NCI-H146 treated with DMSO at 0.1 percent for 48 hours (cell line): Measurements from ENCODE around the gene PLCB4.
A peak's percentile ranks its signal among the peaks of the same experiment; 100 is the strongest.
"Not testable (repeated sequence)": the region's sequence is repeated elsewhere in the genome, so short reads cannot be mapped to it uniquely, and the experiment has no call there.

Source experiments
- DNase-seq: peaks from one replicate; lab custom pipeline; 2025; ENCODE audit not compliant: unreplicated experiment; lab: John Stamatoyannopoulos, UW

PLCB4 gene

GRCh38 chr20:9348747-9349146 lies 279.9 kb downstream of the PLCB4 start:
- no peak for DNase-seq

DNA sequence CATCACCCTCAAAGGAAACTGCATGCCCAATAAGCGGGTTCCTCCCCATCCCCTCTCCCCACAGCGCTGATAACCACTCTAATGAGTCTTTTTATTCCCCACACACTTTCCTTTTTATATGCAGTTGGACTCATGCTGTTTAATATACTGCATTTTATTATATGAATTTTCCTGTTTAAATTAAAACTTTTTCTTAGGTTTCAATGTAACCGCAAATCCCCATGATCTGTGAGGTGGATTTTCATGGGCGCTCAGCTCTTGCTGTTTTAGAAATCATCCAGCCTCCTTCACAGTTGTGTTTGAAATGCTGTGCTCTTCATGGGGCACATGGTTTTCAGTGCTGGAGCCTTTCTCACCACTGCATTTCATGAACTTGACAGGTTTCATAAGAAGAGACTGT lies 280.4 kb downstream of the PLCB4 start:
- no peak for DNase-seq

DNA sequence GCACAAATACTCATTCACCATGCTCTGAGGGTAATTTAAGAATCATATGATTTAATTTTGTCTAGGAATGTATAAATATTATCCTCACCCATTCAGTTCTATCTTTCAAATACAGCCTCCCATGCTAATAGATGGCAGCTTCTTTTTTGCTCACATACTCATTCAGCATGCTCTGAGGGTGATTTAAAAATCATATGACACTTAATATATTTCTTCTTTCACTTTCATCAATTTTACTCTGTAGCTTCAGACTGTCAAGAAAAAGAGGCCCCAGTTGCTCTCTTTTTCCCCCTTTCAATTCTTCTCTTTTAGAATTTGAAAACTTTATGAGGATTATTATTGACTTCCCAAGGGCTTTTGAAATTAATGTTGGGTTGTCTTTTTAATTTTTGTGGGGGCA lies 283.9 kb downstream of the PLCB4 start:
- DNase-seq, result no peak

DNA sequence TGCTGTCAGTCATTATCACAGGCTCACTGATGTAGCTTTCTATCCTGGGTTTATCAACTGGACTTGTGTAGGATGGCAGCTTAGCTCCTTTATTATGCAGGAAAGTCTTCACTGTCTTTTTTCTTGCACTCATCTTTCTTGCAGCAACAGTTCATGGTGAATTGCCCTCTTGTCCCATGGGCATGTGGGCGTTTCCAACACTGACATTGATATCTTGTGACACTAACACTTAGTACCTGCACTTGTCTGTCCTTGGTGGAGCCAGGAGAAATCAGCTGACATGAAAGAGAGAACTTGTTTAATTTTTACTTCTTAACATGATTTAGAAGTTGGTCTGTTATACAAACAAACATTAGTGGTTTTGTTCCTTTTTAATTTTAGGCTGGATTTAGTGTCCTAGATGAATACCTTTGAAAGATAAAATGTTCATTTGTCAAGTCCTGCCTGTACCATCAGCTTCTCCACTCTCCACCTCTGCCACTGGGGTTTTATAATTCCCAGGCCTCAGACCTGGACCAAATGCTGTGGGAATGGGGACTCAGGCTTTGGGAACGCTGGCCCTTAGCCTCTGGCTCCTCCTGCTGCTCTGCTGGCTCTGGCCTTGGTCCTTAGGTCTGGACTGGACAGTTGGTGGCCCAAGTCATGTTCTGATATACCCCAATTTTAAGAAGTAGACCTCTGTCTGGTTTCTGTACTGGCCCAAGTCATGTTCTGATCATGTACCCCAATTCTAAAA lies 284.5 kb downstream of the PLCB4 start:
- no peak for DNase-seq

DNA sequence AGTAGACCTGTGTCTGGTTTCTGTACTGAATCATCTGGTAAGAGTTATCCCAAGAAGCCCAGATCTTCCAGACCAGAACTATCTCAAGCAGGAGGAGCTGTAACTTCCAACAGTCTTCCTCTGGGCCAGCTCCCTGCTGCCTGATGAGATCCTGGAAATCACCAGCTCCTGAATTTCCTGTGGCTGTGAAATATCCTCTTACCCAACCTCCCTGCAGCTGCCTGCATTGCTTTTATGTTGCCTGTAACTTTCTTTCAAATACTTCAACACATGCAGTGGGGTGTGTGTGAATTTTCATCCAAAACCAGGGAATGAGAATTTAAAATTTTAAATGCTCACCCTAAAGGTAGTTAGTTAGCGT lies 285.0 kb downstream of the PLCB4 start:
- no peak for DNase-seq

- no peak for DNase-seq
Measured at GRCh38 chr20:9354579-9354978, 285.7 kb downstream of the PLCB4 start.

GRCh38 chr20:9358001-9358400 lies 289.1 kb downstream of the PLCB4 start:
- no peak for DNase-seq

DNA sequence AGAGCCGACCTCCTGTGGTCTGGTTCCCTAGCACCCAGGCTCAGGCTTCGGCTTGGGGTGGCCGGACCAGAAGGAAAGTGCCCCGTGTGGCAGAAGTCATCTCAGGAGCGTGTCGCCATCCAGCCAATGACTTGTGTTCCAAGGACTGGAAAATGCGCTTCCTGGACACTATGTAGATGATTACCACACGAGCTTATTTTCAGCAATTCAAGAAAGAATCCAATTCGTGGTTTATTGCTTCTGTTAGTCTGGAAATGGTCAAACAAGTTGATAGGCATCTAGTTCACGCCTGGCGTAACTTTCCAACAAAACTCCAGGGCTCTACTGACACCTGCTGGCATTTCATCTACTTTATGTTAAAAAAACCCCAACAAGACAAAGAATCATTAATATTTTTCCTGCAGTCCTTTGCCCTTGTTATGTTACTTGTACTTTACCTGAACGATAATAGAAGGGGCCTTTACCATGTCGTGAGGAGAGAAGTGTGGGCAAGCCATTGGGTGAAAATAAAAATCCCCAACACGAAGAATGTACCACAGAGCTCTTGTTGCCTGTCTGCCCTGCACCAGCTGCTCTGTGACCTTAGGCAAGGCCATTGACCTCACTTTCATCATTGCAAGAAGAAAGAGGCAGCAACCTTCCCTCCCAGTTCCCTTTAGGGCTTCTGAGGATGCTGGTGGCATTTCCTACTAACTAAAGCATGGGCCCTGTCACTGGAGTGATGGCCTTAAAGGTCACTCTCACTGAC lies 290.8 kb downstream of the PLCB4 start:
- peak; percentile 37 for DNase-seq

- DNase-seq, result no peak
Measured at GRCh38 chr20:9360431-9360830, 291.5 kb downstream of the PLCB4 start.

DNA sequence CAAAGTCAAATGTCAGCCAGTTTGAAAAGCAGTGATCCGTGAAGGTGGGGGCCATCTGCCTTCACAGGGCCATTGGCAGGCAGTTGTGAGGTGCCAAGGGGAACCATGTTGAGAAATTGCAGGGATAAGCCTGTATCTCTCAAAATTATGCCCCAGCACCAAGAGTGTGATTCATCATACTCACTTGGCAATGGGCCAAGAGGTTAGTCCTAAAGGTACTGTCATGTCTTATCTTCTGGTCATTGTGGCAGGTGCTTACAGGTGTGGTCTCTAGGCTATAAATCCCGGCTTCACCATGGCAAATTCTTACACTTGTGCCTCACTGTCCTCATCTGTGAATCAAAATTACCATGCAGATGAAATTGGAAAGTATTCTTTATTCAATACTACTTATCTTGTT lies 294.8 kb downstream of the PLCB4 start:
- DNase-seq, result peak; percentile 38

DNA sequence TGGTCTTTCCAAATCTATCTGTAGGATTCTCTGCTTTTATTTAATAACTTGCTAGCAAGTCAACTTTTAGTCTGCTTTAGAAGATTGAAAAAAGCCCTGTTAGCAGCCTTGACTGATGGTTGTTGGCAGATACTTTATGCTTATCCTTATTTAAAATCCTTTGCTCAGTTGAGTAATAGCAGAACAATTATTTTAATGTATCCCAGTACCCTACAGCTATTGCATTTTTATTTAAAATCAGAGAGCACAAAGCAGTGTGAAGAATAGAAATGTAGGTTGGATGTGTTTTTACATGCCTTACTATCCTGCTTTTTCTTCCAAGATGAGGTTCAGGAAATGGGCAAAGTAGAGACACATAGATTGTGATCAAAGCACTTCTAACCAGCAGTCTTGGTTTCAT lies 298.4 kb downstream of the PLCB4 start:
- no peak for DNase-seq

GRCh38 chr20:9367746-9368145 lies 298.9 kb downstream of the PLCB4 start:
- no peak for DNase-seq

DNA sequence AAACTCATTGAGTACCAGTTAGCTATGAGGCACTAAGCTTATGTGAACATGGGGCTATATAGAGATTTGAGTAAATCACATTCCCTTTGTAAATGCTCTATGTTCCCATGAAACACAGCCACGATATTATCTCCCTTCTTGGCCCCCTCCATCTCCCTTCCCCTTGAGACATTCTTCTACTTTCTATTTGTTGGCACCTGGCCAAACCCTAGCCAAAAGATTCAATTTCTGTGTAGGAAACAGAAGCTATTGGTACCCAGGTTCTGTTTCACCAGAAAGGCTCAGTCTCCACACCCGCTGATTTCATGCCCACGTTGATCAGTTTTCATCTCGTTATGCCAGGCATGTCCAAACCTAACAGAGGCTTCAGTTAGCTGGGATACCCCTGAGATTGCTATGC lies 300.0 kb downstream of the PLCB4 start:
- DNase-seq, result no peak

GRCh38 chr20:9369557-9369956 lies 300.7 kb downstream of the PLCB4 start:
- no peak for DNase-seq

DNA sequence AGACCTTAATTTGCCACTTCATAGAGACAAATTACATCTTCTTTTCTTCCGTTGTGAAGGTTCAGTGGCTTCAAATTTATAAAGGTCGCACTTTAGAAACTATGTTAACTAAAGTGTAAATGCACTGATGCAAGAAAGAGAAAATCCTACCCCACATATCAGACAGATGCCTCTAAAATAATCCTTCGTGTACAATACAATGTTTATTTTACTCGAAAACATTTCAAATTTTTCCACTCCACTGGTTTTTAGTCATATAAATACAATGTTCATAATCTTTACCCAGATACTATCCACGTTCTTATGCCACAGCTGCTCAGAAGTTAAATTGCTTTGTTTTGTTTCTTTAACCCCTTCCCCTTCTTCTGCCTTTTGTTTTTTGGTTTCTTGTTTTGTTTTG lies 305.2 kb downstream of the PLCB4 start:
- DNase-seq, result no peak

DNA sequence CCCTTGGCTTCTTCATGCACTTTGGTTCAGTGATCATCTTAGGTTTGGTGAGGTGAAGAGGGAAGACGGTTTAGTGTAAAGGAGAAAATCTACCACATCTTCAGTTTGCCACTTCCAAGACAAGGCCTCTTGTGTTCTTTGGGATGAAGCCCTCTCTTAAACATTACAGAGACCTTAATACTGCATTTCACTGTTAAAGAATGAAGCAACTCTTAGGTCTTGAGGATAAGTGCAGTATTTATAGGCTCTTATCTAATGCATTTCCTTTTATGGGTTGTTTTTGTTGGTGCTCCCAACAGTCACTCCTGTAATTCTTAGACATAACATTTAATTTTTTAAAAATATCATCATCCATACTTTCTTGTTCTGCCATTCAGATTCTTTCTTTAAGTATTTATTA lies 305.6 kb downstream of the PLCB4 start:
- DNase-seq, result no peak

GRCh38 chr20:9375221-9375681 lies 306.4 kb downstream of the PLCB4 start:
- no peak for DNase-seq

DNA sequence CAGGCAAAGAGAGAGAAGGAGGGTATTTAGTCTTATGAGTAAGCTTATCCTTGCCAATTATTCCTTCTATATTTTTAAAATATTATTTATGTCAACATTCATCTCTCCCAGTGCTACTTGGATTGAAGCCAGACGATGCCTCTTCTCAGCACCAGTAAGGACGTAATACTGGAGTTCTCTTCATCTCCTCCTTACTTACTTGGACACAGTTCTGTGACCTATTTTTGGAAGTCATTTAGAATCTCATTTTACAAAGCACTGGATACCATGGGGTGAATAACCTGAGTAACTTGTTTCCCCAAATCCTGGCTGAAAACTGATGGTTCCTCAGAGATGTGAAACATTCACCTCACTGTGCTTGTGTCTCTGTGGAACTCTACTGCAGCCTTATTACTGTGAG lies 308.1 kb downstream of the PLCB4 start:
- DNase-seq, result no peak

DNA sequence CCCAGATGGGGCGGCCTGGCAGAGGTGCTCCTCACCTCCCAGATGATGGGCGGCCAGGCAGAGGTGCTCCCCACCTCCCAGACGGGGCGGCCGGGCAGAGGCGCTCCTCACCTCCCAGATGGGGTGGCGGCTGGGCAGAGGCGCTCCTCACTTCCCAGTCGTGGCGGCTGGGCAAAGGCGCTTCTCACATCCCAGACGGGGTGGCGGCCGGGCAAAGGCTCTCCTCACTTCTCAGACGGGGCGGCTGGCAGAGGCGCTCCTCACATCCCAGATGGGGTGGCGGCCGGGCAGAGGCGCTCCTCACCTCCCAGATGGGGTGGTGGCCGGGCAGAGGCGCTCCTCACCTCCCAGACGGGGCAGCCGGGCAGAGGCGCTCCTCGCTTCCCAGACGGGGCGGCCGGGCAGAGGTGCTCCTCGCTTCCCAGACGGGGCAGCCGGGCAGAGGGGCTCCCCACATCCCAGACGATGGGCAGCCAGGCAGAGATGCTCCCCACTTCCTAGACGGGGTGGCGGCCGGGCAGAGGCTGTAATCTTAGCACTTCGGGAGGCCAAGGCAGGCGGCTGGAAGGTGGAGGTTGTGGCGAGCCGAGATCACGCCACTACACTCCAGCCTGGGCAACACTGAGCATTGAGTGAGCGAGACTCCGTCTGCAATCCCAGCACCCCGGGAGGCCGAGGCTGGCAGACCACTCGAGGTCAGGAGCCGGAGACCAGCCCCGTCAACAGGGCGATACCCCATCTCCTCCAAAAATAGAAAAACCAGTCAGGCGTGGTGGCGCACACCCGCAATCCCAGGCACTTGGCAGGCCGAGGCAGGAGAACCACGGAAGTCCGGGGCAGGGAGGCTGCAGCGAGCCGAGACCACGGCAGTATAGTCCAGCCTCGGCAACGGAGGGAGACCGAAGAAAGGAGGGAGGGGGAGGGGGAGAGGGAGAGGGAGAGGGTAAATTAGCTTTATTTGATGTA lies 316.7 kb downstream of the PLCB4 start:
- not testable (repeated sequence) for DNase-seq

DNA sequence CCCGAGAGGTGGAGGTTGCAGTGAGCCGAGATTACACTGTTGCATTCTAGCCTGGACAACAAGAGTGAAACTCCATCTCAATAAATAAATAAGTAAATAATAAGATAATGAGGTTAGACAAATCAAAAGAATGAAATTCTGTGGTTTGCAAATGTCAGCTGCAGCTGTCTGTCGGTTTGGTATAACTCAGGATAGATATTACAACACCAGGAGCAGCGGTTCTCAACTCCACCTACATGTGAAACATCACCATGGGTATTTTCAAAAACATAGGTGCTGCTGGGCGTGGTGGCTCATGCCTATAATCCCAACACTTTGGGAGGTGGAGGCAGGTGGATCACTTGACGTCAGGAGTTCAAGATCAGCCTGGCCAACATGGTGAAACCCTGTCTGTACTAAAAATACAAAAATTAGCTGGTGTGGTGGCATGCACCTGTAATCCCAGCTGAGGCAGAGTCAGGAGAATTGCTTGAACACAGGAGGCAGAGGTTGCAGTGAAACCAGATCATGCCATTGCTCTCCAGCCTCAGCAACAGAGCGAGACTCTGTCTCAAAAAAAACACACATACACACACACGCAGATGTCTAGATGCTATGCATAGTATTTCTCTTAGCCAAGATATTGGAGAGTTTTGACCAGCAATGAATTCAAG lies 319.4 kb downstream of the PLCB4 start:
- DNase-seq, result no peak

- DNase-seq, result no peak
Measured at GRCh38 chr20:9388813-9389161, 319.9 kb downstream of the PLCB4 start.
